Measurements from ENCODE around the gene IGSF9. TPM values are rescaled to one million over a fixed set of nuclear protein-coding genes. Genes with fewer than 3 reads are reported as not detected.

The IGSF9 gene
- total RNA-seq, 2 donors from 2014 or later = 0.12 TPM

GRCh38 chr1:159949981-159950381 is 4.6 kb upstream of the IGSF9 start:
- H3K36me3 Mint-ChIP-seq (ENCODE audit: insufficient read depth in 2 of 2) = no peaks in the 10 kb centered on the region
- ATAC-seq (replicated peaks in 1 of 2) (no peak), DNase-seq (no peak)
- no peak overlapping the region for H3K27ac Mint-ChIP-seq
- H3K27me3 Mint-ChIP-seq (ENCODE audit: low read depth) = peaks cover 44% of the 10 kb centered on the region
- no peak overlapping the region for H3K4me3 Mint-ChIP-seq
- H3K4me1 Mint-ChIP-seq (ENCODE audit: low read depth) = peaks cover 6% of the 10 kb centered on the region
- H3K9me3 Mint-ChIP-seq = no peaks in the 10 kb centered on the region

- H3K4me1 Mint-ChIP-seq (ENCODE audit: low read depth) = peaks cover 9% of the 10 kb centered on the region
- H3K27me3 Mint-ChIP-seq (ENCODE audit: low read depth) = peaks cover 48% of the 10 kb centered on the region
- H3K36me3 Mint-ChIP-seq (ENCODE audit: insufficient read depth in 2 of 2) = no peaks in the 10 kb centered on the region
- H3K27ac Mint-ChIP-seq = no peak overlapping the region
- ATAC-seq (replicated peaks in 1 of 2) = no peak
- H3K9me3 Mint-ChIP-seq = no peaks in the 10 kb centered on the region
- H3K4me3 Mint-ChIP-seq = no peak overlapping the region
- no peak for DNase-seq
Measured at GRCh38 chr1:159949123-159949522, 3.7 kb upstream of the IGSF9 start.

GRCh38 chr1:159947942-159948341 is 2.5 kb upstream of the IGSF9 start:
- peaks cover 50% of the 10 kb centered on the region for H3K27me3 Mint-ChIP-seq (ENCODE audit: low read depth)
- no peak overlapping the region for H3K27ac Mint-ChIP-seq
- ATAC-seq (replicated peaks in 1 of 2) = no peak
- H3K4me1 Mint-ChIP-seq (ENCODE audit: low read depth) = peaks cover 9% of the 10 kb centered on the region
- no peak overlapping the region for H3K4me3 Mint-ChIP-seq
- no peaks in the 10 kb centered on the region for H3K36me3 Mint-ChIP-seq (ENCODE audit: insufficient read depth in 2 of 2)
- no peaks in the 10 kb centered on the region for H3K9me3 Mint-ChIP-seq
- DNase-seq = no peak

GRCh38 chr1:159946242-159947187 is 1.1 kb upstream of the IGSF9 start:
- H3K4me1 Mint-ChIP-seq (ENCODE audit: low read depth) = peaks cover 9% of the 10 kb centered on the region
- no peaks in the 10 kb centered on the region for H3K9me3 Mint-ChIP-seq
- H3K36me3 Mint-ChIP-seq (ENCODE audit: insufficient read depth in 2 of 2) = no peaks in the 10 kb centered on the region
- ATAC-seq (replicated peaks in 1 of 2) (no peak), DNase-seq (no peak)
- H3K27ac Mint-ChIP-seq = no peak overlapping the region
- H3K27me3 Mint-ChIP-seq (ENCODE audit: low read depth) = peaks cover 51% of the 10 kb centered on the region
- peak overlapping the region; percentile 63 to 79 for H3K4me3 Mint-ChIP-seq

GRCh38 chr1:159944623-159945455 is 574 bp downstream of the IGSF9 start:
- no peak for DNase-seq
- Mint-ChIP-seq H3K4me1 (ENCODE audit: low read depth) (peaks cover 9% of the 10 kb centered on the region), H3K27me3 (ENCODE audit: low read depth) (peaks cover 44% of the 10 kb centered on the region), H3K4me3 (peak overlapping the region; percentile 63 to 79), H3K36me3 (ENCODE audit: insufficient read depth in 2 of 2) (no peaks in the 10 kb centered on the region), H3K9me3 (no peaks in the 10 kb centered on the region), H3K27ac (no peak overlapping the region)
- ATAC-seq (replicated peaks in 1 of 2) = no peak

GRCh38 chr1:159943908-159944622 is 1.3 kb downstream of the IGSF9 start:
- no peak overlapping the region for H3K27ac Mint-ChIP-seq
- peaks cover 9% of the 10 kb centered on the region for H3K4me1 Mint-ChIP-seq (ENCODE audit: low read depth)
- no peaks in the 10 kb centered on the region for H3K36me3 Mint-ChIP-seq (ENCODE audit: insufficient read depth in 2 of 2)
- no peak for DNase-seq
- no peak for ATAC-seq (replicated peaks in 1 of 2)
- H3K4me3 Mint-ChIP-seq = no peak overlapping the region
- H3K27me3 Mint-ChIP-seq (ENCODE audit: low read depth) = peaks cover 44% of the 10 kb centered on the region
- no peaks in the 10 kb centered on the region for H3K9me3 Mint-ChIP-seq

- Mint-ChIP-seq H3K27ac (no peak overlapping the region), H3K36me3 (ENCODE audit: insufficient read depth in 2 of 2) (no peaks in the 10 kb centered on the region), H3K27me3 (ENCODE audit: low read depth) (peaks cover 42% of the 10 kb centered on the region), H3K4me1 (ENCODE audit: low read depth) (peaks cover 13% of the 10 kb centered on the region), H3K4me3 (no peak overlapping the region), H3K9me3 (no peaks in the 10 kb centered on the region)
- DNase-seq = no peak
- ATAC-seq (replicated peaks in 1 of 2) = no peak
Measured at GRCh38 chr1:159943278-159943640, 2.2 kb downstream of the IGSF9 start.

- no peak for DNase-seq
- no peak overlapping the region for H3K4me3 Mint-ChIP-seq
- peaks cover 37% of the 10 kb centered on the region for H3K27me3 Mint-ChIP-seq (ENCODE audit: low read depth)
- ATAC-seq (replicated peaks in 1 of 2) = no peak
- H3K9me3 Mint-ChIP-seq = no peaks in the 10 kb centered on the region
- no peak overlapping the region for H3K27ac Mint-ChIP-seq
- no peaks in the 10 kb centered on the region for H3K36me3 Mint-ChIP-seq (ENCODE audit: insufficient read depth in 2 of 2)
- peaks cover 16% of the 10 kb centered on the region for H3K4me1 Mint-ChIP-seq (ENCODE audit: low read depth)
Measured at GRCh38 chr1:159942632-159943277, 2.7 kb downstream of the IGSF9 start.

GRCh38 chr1:159941591-159942560 is 3.5 kb downstream of the IGSF9 start:
- ATAC-seq (replicated peaks in 1 of 2) = no peak
- no peak overlapping the region for H3K4me3 Mint-ChIP-seq
- H3K27me3 Mint-ChIP-seq (ENCODE audit: low read depth) = peaks cover 36% of the 10 kb centered on the region

GRCh38 chr1:159941141-159941540 is 4.3 kb downstream of the IGSF9 start:
- no peak overlapping the region for H3K4me3 Mint-ChIP-seq
- no peak for ATAC-seq (replicated peaks in 1 of 2)
- peaks cover 16% of the 10 kb centered on the region for H3K4me1 Mint-ChIP-seq (ENCODE audit: low read depth)
- H3K36me3 Mint-ChIP-seq (ENCODE audit: insufficient read depth in 2 of 2) = no peaks in the 10 kb centered on the region
- DNase-seq = no peak
- H3K9me3 Mint-ChIP-seq = no peaks in the 10 kb centered on the region
- no peak overlapping the region for H3K27ac Mint-ChIP-seq
- peaks cover 36% of the 10 kb centered on the region for H3K27me3 Mint-ChIP-seq (ENCODE audit: low read depth)

More at GRCh38 chr1:159941591-159942560, 3.5 kb downstream of the IGSF9 start:
- DNase-seq = no peak
- Mint-ChIP-seq H3K36me3 (ENCODE audit: insufficient read depth in 2 of 2) (no peaks in the 10 kb centered on the region), H3K4me1 (ENCODE audit: low read depth) (peaks cover 16% of the 10 kb centered on the region), H3K9me3 (no peaks in the 10 kb centered on the region), H3K27ac (no peak overlapping the region)

GRCh38 chr1:159940006-159940620 is 5.3 kb downstream of the IGSF9 start:
- Mint-ChIP-seq H3K36me3 (ENCODE audit: insufficient read depth in 2 of 2) (no peaks in the 10 kb centered on the region), H3K27ac (no peak overlapping the region), H3K27me3 (ENCODE audit: low read depth) (peaks cover 36% of the 10 kb centered on the region), H3K4me3 (no peak overlapping the region), H3K9me3 (no peaks in the 10 kb centered on the region), H3K4me1 (ENCODE audit: low read depth) (peaks cover 11% of the 10 kb centered on the region)
- ATAC-seq (replicated peaks in 1 of 2) = no peak
- DNase-seq = no peak

All from activated T-cell treated with anti-CD3 and anti-CD28 coated beads, Interleukin-2, amount 50 U/mL, for 72 hours (primary cell).